Activated CD4-positive, alpha-beta T cell treated with anti-CD3 and anti-CD28 coated beads, Interleukin-2, amount 10 ng/mL, durations not matched to agents 24 days and 14 days (primary cell): ENCODE results near the gene TMEM26. TPM values are rescaled to one million over a fixed set of nuclear protein-coding genes. Genes with fewer than 3 reads are reported as not detected.

Source experiments
- DNase-seq: peaks from one replicate; pipeline ENCODE4 v3.0.0; 2022
- H3K27ac Mint-ChIP-seq: one replicate; pipeline ENCODE4 v1.8.0; 2022; ENCODE audit warnings: mild to moderate bottlenecking, mixed read lengths
- H3K27me3 Mint-ChIP-seq: one replicate; pipeline ENCODE4 v1.8.0; 2022; ENCODE audit warnings: mixed read lengths
- H3K36me3 Mint-ChIP-seq: one replicate; pipeline ENCODE4 v1.8.0; 2022; ENCODE audit warnings: low read depth, mild to moderate bottlenecking, mixed read lengths
- H3K4me1 Mint-ChIP-seq: one replicate; pipeline ENCODE4 v1.8.0; 2021; ENCODE audit warnings: mixed read lengths
- H3K4me3 Mint-ChIP-seq: one replicate; pipeline ENCODE4 v1.8.0; 2022; ENCODE audit warnings: mild to moderate bottlenecking, moderate library complexity, mixed read lengths
- H3K9me3 Mint-ChIP-seq: one replicate; pipeline ENCODE4 v1.8.0; 2021; ENCODE audit warnings: mixed read lengths
- intact Hi-C: fragments of 100-400 bp; cut with micrococcal nuclease; formaldehyde crosslinking; loops from one replicate; pipeline ENCODE4 v1.15.1; 2023
- total RNA-seq: library from RNA; stranded (reverse); gene quantifications from 2 replicates; pipeline ENCODE4 v1.2.3, GENCODE V29; 2022

Gene TMEM26
- total RNA-seq, 1 donor from 2014 or later: not detected

DNA sequence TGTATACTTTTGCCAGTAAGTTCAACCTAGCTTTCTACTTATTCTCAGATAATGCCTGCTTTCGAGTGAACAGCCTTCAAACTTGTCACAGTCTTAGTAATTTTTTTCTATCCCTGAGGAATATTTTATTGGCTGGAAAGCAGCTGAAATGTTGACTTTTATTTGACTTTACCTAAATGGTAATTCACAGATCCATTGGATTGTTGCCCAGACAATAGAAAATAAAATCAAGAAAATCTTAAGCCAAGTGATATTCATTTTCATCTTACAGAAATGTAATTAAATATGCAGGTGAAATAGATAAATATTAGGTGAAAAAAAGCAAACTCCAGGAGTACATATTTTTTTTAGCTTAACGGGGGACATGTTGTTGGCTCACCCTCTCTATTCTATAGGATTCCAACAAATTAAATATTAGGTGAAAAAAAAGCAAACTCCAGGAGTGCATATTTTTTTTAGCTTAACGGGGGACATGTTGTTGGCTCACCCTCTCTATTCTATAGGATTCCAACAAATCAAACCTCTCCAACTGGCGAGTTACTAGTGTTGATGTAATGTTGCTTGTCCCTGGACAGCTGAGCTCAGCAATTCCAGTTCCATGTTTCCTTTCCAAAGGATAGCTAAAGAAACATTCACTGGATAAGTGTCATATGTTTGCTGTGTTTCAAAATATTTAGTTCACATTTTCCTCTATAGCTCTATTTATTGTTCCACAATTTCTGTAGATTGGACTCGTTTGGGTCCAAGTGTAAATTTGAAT, 4.2 kb downstream of the TMEM26 start:
- no peak overlapping the region for H3K4me3 Mint-ChIP-seq
- no peaks in the 10 kb centered on the region for H3K36me3 Mint-ChIP-seq
- no peak for DNase-seq
- H3K4me1 Mint-ChIP-seq: peaks cover 3% of the 10 kb centered on the region
- H3K27ac Mint-ChIP-seq: no peak overlapping the region
- no peaks in the 10 kb centered on the region for H3K9me3 Mint-ChIP-seq
- intact Hi-C loops: no loop called here
- H3K27me3 Mint-ChIP-seq: peaks cover 29% of the 10 kb centered on the region

- DNase-seq: no peak
- peaks cover 27% of the 10 kb centered on the region for H3K27me3 Mint-ChIP-seq
- H3K4me1 Mint-ChIP-seq: peaks cover 3% of the 10 kb centered on the region
- H3K36me3 Mint-ChIP-seq: no peaks in the 10 kb centered on the region
- H3K9me3 Mint-ChIP-seq: no peaks in the 10 kb centered on the region
- intact Hi-C loops: no loop called here
- no peak overlapping the region for H3K4me3 Mint-ChIP-seq
- H3K27ac Mint-ChIP-seq: no peak overlapping the region
Observed at GRCh38 chr10:61448091-61448490, 5.1 kb downstream of the TMEM26 start.

DNA sequence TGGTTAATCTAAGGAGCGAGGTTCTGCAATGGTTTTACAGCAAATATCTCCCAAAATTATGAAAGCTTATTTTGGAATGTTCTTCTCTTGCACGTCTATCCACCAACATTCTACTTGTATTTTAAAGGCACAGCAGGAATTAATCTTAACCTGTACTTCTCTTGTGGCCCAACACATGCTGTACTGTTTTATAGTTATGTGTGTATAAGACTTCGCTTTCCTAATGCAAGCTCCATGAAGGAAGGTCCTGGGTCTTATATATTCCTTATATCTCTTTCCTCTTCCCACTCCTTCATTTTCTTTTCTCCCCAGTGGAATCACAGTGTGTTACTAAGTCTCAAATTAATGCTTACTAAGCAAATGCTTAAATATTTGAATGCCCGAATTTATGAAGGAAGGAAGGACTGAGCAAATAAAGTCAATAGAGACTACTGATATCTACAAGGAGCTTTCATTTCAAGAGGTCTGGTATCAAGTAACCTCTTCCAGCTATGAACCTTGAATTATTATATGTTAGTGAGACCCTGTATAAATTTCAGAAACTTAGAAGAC, 14.0 kb downstream of the TMEM26 start:
- Mint-ChIP-seq H3K9me3 (no peaks in the 10 kb centered on the region), H3K4me1 (peaks cover 9% of the 10 kb centered on the region), H3K27ac (no peak overlapping the region), H3K27me3 (peaks cover 2% of the 10 kb centered on the region), H3K36me3 (no peaks in the 10 kb centered on the region), H3K4me3 (no peak overlapping the region)
- intact Hi-C loops: no loop called here
- no peak for DNase-seq

DNA sequence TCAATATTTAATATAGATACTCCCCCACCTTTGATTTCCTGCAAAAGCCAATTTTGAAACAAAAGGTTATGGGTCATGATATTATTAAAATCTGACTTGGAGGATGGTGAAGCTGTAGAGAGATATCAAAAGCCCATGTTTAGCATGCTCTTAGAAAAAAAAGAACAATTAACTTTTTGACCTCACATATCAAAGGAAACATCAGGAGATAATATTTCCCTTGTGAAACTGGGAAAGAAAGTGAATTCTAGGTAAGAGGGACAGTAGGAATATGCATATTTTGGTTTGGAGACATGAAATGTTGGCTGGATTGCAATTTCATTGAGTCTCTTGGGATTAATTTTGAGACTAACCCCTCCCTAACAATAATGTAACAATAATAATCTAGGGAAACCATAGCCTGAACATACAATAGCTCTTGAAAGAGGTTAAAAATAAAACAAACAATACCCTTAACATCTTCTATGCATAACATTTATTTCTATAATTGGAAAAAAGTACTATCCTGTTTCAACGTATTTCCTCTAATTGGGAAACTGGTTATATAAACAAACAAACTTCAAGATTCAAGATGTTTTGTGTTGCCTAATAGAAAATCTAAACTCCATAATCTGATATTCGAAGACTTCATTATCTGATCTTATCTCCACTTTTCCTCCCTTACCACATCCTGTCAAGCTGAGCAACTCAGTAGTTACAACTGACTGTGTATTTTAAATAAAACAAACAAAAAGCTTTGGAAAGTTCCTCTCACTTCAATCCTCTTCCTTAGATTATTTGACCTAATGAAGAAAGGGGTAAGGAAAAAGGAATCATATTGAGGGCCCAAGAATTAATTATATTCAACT, 14.8 kb downstream of the TMEM26 start:
- Mint-ChIP-seq H3K4me1 (peaks cover 9% of the 10 kb centered on the region), H3K36me3 (no peaks in the 10 kb centered on the region), H3K9me3 (no peaks in the 10 kb centered on the region), H3K27me3 (peaks cover 5% of the 10 kb centered on the region), H3K4me3 (no peak overlapping the region), H3K27ac (no peak overlapping the region)
- DNase-seq: no peak
- intact Hi-C loops: no loop called here

- intact Hi-C loops: no loop called here
- Mint-ChIP-seq H3K36me3 (no peaks in the 10 kb centered on the region), H3K9me3 (peaks cover 4% of the 10 kb centered on the region), H3K4me1 (no peaks in the 10 kb centered on the region), H3K4me3 (no peak overlapping the region), H3K27ac (no peak overlapping the region), H3K27me3 (no peaks in the 10 kb centered on the region)
- no peak for DNase-seq
Observed at GRCh38 chr10:61423178-61423577, 30.0 kb downstream of the TMEM26 start.

DNA sequence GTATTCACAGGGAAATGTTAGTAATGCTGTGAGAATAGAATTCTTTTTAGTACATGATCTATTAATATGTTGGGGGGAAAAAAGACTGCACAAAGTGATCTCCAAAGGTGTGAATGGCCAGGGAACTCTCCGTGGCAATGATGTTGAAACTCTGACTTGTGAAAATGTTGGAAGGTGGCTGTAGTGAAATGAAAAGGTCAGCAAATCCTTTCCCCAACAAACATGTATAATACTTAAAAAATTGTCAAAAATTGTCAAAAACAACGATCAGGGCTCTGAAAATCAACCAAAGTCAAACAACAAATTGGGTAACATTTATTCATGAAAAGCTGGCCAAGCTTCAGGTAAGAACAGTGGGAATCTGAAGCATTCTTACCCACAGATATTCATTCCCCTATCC, 35.5 kb downstream of the TMEM26 start:
- Mint-ChIP-seq H3K27ac (no peak overlapping the region), H3K36me3 (no peaks in the 10 kb centered on the region), H3K4me1 (no peaks in the 10 kb centered on the region), H3K4me3 (no peak overlapping the region), H3K27me3 (no peaks in the 10 kb centered on the region), H3K9me3 (peaks cover 4% of the 10 kb centered on the region)
- no peak for DNase-seq
- intact Hi-C loops: no loop called here

GRCh38 chr10:61415824-61416223, 37.4 kb downstream of the TMEM26 start:
- H3K4me1 Mint-ChIP-seq: no peaks in the 10 kb centered on the region
- intact Hi-C loops: no loop called here

GRCh38 chr10:61411706-61412105, 41.5 kb downstream of the TMEM26 start:
- H3K27ac Mint-ChIP-seq: no peak overlapping the region
- no peak for DNase-seq
- H3K36me3 Mint-ChIP-seq: no peaks in the 10 kb centered on the region
- H3K4me3 Mint-ChIP-seq: no peak overlapping the region
- intact Hi-C loops: no loop called here
- no peaks in the 10 kb centered on the region for H3K9me3 Mint-ChIP-seq
- H3K4me1 Mint-ChIP-seq: no peaks in the 10 kb centered on the region
- H3K27me3 Mint-ChIP-seq: no peaks in the 10 kb centered on the region

More at GRCh38 chr10:61415824-61416223, 37.4 kb downstream of the TMEM26 start:
- no peak for DNase-seq
- Mint-ChIP-seq H3K27ac (no peak overlapping the region), H3K36me3 (no peaks in the 10 kb centered on the region), H3K9me3 (peaks cover 4% of the 10 kb centered on the region), H3K27me3 (no peaks in the 10 kb centered on the region), H3K4me3 (no peak overlapping the region)

GRCh38 chr10:61410353-61411070, 42.7 kb downstream of the TMEM26 start:
- Mint-ChIP-seq H3K36me3 (no peaks in the 10 kb centered on the region), H3K27ac (no peak overlapping the region), H3K4me1 (no peaks in the 10 kb centered on the region), H3K9me3 (no peaks in the 10 kb centered on the region), H3K4me3 (no peak overlapping the region), H3K27me3 (no peaks in the 10 kb centered on the region)
- intact Hi-C loops: no loop called here
- no peak for DNase-seq

DNA sequence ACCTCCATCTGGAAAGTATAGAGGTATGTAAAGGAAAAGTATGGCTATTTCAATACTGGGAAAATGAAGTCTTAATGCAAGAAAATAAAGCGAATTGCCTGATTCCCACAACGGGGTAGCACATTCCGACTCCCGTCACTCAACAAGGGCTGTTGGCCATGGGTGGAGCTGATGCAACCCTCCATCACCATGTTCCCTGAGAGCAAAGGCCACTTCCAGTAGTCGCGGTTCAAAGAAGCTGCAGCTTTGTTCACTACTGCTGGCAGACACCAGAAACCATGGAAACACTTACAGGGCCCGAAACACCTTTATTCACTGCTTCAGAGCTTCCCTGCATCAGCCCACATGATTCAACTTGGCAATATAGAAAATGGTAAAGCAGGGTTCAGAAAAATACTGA, 44.0 kb downstream of the TMEM26 start:
- intact Hi-C loops: no loop called here
- no peak overlapping the region for H3K27ac Mint-ChIP-seq
- no peaks in the 10 kb centered on the region for H3K9me3 Mint-ChIP-seq

DNA sequence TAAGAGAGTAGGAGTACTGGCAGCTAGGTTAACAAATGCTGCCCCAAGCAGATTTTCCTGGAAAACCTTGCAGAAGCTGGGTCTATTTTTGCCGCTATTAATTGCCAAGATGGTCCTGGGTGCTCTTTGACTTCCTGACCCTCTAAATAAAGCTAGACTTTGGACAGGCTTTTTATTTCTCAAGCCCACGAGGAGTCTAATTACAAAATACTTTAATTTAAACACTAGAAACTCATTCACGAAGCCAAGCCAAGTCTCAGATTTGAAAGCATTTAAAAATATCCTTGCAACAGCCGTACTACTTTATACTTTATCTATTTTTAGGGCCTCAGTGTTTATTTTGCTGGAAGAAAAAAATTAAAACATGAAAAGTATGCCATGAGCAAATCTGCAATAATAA, 45.1 kb downstream of the TMEM26 start:
- H3K27me3 Mint-ChIP-seq: peaks cover 4% of the 10 kb centered on the region
- H3K4me3 Mint-ChIP-seq: no peak overlapping the region
- no peaks in the 10 kb centered on the region for H3K36me3 Mint-ChIP-seq
- no peaks in the 10 kb centered on the region for H3K9me3 Mint-ChIP-seq
- H3K27ac Mint-ChIP-seq: no peak overlapping the region
- H3K4me1 Mint-ChIP-seq: no peaks in the 10 kb centered on the region
- intact Hi-C loops: no loop called here
- no peak for DNase-seq

More for the DNA sequence above, 44.0 kb downstream of the TMEM26 start:
- Mint-ChIP-seq H3K27me3 (no peaks in the 10 kb centered on the region), H3K4me3 (no peak overlapping the region), H3K4me1 (no peaks in the 10 kb centered on the region), H3K36me3 (no peaks in the 10 kb centered on the region)
- DNase-seq: no peak

GRCh38 chr10:61406736-61407135, 46.4 kb downstream of the TMEM26 start:
- no peak overlapping the region for H3K27ac Mint-ChIP-seq
- intact Hi-C loops: no loop called here
- H3K4me1 Mint-ChIP-seq: no peaks in the 10 kb centered on the region

GRCh38 chr10:61406242-61406641, 46.9 kb downstream of the TMEM26 start:
- Mint-ChIP-seq H3K4me1 (no peaks in the 10 kb centered on the region), H3K27ac (no peak overlapping the region), H3K4me3 (no peak overlapping the region), H3K36me3 (no peaks in the 10 kb centered on the region), H3K27me3 (peaks cover 4% of the 10 kb centered on the region), H3K9me3 (no peaks in the 10 kb centered on the region)
- no peak for DNase-seq
- intact Hi-C loops: no loop called here

More at GRCh38 chr10:61406736-61407135, 46.4 kb downstream of the TMEM26 start:
- H3K27me3 Mint-ChIP-seq: peaks cover 4% of the 10 kb centered on the region
- H3K36me3 Mint-ChIP-seq: no peaks in the 10 kb centered on the region
- H3K4me3 Mint-ChIP-seq: no peak overlapping the region
- no peaks in the 10 kb centered on the region for H3K9me3 Mint-ChIP-seq
- DNase-seq: no peak

- intact Hi-C loops: no loop called here
- DNase-seq: no peak
- no peaks in the 10 kb centered on the region for H3K4me1 Mint-ChIP-seq
Observed at GRCh38 chr10:61404751-61405150, 48.4 kb downstream of the TMEM26 start.

More at GRCh38 chr10:61404751-61405150, 48.4 kb downstream of the TMEM26 start:
- Mint-ChIP-seq H3K27me3 (peaks cover 4% of the 10 kb centered on the region), H3K27ac (no peak overlapping the region), H3K9me3 (no peaks in the 10 kb centered on the region), H3K36me3 (no peaks in the 10 kb centered on the region), H3K4me3 (no peak overlapping the region)
